Activated CD4-positive, alpha-beta T cell treated with anti-CD3 and anti-CD28 coated beads, Interleukin-10, Interleukin-2, amounts not matched to agents 100 ng/mL and 50 ng/mL, durations not matched to agents 16 hours and 8 hours (primary cell): ENCODE data around the gene PLEK.
"Not testable (repeated sequence)": the region's sequence is repeated elsewhere in the genome, so short reads cannot be mapped to it uniquely, and the experiment has no call there.

Source experiments
- DNase-seq: peaks from one replicate; pipeline ENCODE4 v3.0.0-alpha.2; 2020

PLEK gene, protein sequence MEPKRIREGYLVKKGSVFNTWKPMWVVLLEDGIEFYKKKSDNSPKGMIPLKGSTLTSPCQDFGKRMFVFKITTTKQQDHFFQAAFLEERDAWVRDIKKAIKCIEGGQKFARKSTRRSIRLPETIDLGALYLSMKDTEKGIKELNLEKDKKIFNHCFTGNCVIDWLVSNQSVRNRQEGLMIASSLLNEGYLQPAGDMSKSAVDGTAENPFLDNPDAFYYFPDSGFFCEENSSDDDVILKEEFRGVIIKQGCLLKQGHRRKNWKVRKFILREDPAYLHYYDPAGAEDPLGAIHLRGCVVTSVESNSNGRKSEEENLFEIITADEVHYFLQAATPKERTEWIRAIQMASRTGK

DNA sequence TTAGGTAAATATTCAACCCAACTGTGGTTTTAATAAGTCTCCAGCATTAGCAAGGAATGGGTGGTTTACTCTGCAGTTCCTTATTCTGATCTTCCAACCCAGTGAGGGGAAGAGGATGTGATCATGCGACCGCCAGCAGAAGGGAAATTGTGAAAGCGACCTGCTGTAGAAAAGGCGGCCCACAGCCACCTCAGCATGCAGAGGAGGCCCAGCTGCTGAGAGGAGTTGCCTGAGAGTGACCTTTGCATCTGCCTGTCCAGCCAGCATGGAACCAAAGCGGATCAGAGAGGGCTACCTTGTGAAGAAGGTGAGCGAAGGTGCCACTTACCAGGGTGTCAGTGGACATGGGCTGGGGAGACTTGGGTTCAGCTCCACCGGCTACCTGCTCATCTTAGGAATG, at the start of gene PLEK:
PLEK (plus strand) TSS at position 196 of the 400 bp plus-strand sequence; CDS start at position 266, 70 bp downstream.
- no peak for DNase-seq

DNA sequence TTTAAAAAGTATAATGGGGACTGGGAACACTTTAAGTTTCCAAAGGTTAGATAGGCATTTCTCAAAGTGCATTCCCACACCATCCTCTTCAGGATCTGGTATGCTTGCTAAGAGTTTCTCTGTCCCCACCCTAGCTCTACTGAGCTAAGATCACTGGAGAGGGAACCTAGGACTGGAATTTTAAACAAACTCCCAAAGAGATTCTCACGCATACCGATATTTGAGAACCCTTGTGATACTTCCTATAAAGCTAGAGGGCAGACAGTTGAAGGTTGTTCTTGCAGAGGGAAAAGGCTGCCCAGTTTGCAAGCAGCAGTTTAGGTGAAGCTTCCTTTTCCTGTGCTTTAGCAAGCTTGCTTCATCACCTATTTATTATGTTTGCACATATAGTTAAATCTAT, 49.0 kb upstream of the PLEK start:
- DNase-seq, result no peak

DNA sequence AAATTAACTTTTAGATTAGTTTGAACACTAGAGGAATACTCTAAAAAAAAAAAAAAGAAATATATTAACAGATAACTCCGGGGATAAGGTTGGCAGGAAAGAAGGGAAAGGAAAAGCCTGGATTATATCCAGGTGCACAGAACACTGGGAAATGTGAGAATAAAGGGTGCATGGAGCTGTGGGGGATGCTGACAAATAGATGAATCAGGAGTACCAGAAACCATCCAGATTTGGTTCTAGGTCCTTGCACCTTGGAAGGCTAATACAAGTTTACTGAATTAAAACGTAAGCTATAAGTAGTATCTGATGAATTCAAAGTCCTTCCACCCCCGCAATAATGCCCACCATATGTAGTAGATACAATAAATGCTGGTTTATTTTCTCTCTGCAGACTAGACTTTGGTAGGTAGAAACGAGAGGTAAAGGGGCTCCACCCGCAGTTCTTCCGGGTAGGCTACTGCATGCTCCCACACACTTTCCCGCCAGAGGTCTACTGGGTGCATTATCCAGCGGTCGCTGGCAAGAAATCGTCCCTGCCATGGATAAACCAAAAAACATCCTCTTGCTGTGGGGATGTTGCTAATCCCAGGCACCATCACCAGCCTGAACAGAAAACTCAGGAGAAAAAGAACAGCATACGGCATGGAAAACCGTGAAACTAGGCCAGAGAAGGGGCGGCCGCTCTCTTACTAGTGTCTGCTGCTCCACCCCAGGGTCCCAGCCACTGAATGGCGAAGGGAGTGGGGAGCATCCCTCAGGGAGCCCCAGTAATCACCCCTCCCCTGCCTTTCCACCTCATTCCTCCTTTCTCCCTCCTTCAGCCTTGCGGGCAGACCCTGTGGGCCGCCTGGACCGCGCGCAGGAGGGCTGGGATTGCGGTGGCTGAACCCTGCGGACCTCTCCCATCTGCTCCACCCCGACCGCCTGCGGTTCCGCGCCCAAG, 46.8 kb upstream of the PLEK start:
- DNase-seq, result no peak

DNA sequence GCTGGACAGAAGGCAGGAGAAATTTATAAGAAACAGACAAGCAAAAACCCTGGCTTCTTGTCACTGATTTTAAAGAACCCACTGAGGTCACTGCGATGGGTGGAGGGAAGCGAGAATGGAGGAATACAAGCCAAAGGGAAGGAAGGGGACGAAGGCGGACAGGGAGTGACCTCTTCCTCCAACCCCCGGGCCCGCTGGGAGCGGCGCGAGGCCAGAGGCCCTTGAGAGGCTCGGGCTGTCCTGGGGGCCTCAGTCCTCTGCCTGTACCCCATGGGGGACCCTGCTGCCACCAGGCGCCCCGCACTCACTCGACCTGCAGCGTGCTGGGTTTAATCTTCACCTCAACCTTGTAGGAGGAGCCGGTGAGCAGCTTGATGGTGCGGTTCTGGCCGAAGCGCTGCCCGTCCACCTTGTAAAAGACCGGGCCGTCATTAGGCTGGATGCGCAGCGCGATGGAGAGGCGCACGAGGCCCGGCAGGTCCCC, 46.1 kb upstream of the PLEK start:
- no peak for DNase-seq

DNA sequence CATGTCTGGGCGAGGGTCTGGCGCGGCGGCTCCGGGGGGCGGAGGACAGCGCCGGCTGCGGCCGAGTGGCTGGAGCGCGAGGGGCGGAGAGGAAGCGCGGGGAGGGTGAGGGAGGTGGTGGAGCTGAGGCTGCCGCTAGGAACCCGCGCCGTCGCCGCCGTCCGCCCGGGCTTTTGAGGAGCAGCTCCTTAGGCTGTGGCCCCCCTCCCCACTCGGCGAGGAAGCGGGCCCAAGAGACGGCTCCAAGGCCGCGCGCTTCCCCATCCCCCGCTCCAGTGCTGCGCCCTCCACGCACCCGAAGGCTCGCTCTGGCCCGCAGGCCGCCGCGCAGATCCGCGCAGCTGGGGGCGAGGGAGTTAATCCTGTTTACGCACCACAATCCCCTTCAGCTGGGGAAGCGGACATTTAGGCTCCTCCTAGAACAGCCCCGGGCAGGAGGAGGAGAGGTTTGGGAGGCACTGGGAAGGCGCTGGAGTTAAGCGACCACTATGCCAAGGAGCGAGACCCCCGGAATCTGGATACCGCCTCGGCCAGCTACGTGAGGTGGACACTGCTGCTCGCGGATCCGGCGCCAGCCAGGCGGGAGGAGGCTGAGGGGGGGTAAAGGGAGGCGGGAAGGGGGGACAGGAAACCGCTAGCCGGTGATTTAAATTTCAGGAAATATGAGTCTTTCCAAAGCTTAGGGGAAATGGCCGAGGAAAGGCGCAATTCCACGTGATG, 45.5 kb upstream of the PLEK start, which contains the start of gene CNRIP1:
CNRIP1 (minus strand) TSS at position 552 of the 720 bp plus-strand sequence; CDS start at position 3, 549 bp downstream.
- DNase-seq, result no peak

DNA sequence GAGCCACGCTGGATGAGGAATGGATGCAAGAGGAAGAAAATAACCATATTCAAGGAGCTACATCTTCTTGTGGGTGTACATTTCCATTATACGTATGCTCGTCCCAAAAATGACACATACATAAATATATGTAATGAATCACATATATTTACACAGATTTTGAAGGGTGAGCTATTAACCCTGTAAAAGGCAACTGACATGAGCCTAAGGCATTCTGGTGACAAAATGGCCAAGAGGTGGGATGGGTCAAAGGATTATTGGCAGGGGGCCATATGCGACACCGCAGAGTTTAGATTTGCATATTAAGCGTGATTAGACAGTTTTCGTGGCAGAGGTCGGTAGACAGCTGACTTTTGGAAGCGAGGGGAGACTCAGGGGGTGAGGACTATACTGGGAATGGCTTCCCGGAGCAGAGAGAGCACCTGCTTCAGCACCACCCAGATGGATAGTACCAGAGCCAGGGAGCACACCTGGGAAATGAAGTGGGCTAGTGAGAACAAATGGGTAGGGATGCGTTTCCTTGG, 44.9 kb upstream of the PLEK start:
- no peak for DNase-seq

DNA sequence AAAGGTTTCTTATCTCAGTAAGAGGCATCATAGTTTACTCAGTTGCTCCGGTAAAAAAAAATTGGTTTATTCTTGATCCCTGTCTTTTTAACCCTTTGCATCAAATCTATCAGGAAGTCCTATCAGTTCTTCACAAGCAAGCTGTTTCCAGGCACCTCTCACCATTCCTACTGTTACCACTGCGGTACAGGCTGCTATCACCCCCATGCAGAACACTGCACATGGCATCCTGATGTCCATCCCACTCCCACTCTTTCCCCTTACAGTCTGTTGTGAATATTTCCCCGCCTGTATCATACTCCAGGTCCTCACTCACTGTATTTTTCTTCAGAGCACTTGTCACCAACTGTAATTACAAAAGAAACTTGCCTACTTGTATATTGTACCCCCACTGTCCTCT, 40.0 kb upstream of the PLEK start:
- DNase-seq, result no peak

DNA sequence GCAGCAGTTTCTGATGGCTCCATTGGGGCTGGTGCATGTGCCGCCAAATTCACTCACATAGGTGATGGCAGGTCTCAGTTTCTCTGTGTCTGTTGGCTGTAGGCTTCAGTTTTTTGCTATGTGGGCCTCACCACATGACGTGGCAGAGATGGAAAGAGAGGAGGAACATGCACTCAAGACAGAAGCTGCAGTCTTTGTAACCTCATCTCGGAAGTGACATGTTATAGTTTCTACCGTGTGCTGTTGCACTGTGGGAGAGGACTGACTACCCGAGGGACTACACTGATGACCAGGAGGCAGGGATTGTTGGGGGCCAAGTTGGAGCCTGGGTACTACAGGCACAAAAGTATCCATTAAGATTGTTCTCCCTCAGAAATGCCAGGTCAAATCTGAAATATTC, 36.2 kb upstream of the PLEK start:
- DNase-seq, result no peak

DNA sequence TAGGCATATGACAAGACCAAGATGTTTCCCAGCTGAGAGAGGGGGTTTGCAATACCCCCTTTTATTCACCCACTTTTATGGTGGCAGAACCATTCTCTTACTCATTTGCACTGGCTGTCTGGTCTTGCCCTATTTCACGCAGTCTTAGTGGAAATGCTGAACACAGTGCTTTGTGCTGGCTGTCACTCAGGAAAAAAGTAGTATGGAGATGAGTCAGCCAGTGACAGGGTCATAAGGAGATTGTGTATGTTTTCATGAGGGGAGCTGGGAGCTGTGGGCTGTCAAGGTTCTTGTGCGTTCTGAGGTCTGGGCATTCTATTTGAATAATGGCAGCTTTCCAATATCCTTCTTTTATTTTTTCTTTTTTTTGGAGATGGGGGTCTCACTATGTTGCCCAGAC, 34.4 kb upstream of the PLEK start:
- DNase-seq, result peak; percentile 39

DNA sequence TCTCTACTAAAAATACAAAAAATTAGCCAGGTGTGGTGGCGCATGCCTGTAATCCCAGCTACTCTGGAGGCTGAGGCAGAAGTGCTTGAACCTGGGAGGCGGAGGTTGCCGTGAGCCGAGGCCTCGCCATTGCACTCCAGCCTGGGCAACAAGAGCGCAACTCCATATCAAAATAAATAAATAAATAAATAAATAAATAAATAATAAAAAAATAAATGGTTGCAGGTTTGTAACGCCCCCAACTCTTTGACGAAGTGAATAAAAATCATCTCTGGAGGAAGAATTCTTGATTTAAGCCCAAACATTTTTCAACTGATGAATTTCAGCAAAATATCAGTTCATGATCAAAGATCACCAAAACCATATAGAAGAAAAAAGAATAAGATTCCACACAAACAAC, 32.1 kb upstream of the PLEK start:
- DNase-seq, result no peak

DNA sequence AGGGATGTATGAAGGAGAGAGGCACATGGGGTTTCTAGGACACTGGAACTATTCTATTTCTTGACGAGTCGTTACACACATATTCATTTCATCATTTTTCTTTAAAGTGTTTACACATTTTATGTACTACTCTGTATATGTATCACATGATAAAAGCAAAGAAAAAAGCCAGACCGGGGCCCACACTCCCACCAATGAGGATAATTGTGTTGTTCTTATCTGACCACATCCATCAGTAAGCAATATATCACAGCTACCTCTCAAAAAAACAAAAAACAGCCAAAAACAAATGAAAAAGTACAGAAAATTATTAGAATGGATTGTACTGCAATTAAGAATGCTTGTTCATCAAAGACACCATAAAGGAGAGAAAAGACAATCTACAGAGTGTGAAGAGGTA, 31.2 kb upstream of the PLEK start:
- DNase-seq, result no peak

DNA sequence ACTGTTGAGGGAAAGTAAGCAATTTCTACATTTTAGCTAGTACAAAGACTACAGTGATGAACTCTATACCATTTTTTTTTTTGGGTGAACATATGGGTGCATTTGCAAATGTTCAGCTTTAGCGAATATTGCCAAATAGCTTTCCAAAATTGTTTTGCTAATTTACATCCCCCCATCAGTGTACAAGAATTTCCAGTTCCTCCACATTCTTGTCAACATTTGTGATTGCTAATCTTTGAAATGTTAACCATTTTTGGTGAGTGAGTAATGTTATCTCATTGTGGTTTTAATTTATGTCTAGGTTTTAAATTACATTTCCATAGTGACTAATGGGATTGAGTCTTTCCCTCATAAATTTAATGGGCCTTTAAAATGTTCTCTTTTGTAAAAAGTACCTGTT, 28.9 kb upstream of the PLEK start:
- no peak for DNase-seq

DNA sequence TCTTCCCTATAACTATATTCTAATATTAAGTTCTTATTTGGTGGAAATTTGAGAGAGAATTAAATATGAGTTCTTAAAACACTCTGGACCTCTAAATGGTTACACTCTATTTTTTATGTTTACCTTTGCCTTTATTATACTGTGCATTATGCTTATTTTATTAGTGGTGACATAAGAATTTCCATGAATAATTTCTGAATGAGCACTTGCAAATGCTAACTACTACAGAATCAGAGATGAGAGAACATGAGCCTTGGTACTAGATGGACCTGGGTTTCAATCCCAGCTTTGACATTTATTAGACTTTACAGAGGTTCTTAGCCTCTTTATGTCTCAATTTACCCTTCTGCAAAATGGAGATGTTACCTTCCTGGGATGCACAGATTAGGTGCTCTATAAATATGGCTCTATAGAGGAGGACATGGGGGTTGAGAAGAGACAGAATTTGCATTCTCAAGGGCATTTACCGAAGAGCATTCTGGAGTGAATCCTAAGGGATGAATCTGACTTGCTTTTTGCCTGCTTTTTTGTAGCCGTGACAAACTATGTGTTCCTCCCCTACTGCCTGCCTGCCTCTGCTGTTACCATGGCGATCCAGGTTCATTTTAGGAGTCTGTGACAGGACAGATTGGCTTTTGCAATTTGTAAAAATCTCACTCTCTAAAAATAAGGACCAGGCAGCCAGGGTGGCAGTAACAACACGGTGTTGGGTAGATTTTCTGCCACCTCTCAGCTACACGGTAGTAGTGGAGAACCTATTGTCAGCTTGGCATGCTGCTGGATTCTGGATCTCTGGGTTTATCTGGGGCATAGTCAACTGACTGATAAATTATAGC, 24.6 kb upstream of the PLEK start:
- DNase-seq, result no peak

DNA sequence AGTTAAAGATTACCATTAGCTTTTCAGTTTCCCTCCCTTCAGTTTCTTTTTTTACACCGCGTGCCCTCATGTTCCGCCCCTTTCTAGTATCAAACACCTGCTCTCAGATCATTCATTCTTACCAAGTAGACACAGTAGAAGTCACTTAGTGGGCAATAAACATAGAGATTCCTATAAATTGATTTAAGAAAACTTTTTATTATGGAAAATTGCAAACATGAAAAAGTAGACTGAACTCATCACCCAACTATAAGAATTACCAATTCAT, 24.1 kb upstream of the PLEK start:
- no peak for DNase-seq

DNA sequence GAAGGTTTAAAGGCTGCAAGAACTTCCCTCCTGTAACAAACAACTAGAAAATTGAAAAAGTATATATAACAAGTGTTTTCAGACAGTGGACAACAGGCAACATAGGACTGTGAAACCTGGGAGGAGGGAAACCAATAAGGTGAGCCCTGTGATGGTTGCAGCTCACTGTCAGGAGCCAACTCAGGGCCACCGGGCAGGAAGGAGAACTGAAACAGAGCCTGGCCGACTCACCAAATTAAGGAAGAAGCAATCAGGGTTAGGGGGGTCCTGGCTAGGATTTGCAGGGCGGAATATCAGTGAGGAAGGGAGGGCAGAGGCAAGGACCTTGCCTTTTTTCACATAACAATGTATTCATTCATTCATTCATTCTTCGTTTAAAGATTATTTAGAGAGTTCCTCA, 23.5 kb upstream of the PLEK start:
- DNase-seq, result no peak

DNA sequence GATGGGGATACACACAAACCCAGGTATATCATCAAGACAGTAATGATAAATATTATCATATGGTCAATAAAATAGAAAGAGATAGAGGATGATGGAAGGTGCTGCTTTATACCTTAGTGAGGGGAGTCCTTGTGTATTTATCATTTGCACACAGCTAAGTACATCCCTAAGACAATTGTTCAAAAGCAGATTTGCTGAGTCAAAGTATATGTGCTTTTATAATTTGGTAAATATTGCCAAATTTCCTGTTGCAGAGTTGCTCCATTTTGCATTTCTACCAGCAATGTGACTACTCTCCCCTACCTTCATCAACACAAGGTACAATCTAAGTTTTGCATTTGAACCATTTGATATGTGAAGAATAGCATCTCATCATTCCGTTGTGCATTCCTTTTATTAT, 22.6 kb upstream of the PLEK start:
- DNase-seq, result no peak

DNA sequence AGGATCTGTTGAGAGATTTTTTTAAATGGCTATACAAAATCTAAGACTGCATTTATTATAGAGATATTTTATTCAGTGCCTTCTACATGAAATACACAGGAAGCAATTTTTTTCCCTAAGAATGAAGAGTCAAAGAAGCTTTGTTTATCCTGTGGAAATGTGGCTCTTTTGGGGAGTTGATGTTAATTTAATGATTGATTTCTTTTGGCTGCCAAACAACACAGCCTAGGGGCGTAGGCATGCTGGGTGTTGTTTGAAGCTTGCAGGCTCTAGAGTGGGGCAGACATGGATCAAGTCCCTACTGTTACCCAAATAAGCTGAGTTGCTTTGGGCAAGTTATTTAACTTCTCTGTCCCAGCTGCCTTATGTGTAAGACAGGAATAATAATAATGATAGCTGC, 21.1 kb upstream of the PLEK start:
- DNase-seq, result no peak

DNA sequence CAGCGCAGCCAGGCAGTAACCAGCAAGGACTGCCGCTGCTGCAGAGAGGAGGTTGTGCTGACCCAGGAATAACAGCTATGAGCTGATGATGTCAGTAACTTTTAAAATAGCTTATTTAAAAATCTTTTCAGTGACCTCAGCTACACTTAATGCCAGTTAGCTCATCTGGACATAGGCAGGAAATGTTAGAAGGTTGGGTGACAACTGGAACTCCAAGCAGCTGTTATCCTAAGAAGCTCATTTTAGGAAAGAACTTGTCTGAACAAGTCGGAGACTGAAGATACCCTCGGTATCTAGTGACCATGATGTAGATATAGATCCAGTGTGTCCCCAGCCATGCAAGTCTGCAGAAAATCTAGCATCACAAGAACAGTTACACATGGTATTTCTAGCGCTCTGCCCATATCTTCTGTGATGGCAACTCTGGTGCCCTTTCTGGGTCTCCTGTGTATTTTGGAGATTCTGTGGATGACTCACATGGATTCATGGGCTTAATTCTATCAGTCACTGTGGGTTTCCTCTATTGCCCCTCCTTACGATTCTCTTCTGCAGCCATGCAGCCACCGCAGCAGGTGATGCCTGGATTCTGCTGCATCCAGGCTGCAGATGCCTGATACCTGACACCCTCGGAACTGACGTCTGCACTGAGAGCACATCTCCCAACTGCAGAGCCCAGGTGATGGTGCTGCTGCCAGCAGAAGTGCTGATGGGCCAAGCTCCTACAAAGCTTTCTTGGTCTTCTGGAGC, 19.8 kb upstream of the PLEK start:
- DNase-seq, result no peak

DNA sequence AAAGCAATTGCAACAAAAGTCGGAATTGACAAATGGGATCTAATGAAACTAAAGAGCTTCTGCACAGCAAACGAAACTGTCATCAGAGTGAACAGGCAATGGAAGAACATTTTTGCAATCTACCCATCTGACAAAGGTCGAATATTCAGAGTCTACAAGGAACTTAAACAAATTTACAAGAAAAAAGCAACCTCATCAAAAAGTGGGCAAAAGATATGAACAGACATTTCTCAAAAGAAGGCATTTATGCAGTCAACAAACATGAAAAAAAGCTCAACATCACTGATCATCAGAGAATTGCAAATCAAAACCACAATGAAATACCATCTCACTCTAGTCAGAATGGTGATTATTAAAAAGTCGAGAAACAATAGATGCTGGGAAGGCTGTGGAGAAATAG, 16.0 kb upstream of the PLEK start:
- not testable (repeated sequence) for DNase-seq

DNA sequence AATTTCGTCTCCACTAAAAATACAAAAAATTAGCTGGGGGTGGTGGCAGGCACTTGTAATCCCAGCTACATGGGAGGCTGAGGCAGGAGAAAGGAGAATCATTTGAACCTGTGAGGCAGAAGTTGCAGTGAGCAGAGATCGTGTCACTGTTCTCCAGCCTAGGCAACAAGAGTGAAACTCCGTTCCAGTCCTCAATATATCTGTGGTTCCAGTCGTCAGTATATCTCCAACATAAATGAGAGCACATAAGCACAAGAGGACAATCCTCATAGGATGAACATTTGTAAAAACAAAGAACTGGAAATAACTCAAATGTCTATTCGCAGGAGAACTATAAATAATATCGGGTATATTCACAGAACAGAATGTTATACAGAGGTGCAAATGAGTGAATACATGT, 13.1 kb upstream of the PLEK start:
- no peak for DNase-seq

DNA sequence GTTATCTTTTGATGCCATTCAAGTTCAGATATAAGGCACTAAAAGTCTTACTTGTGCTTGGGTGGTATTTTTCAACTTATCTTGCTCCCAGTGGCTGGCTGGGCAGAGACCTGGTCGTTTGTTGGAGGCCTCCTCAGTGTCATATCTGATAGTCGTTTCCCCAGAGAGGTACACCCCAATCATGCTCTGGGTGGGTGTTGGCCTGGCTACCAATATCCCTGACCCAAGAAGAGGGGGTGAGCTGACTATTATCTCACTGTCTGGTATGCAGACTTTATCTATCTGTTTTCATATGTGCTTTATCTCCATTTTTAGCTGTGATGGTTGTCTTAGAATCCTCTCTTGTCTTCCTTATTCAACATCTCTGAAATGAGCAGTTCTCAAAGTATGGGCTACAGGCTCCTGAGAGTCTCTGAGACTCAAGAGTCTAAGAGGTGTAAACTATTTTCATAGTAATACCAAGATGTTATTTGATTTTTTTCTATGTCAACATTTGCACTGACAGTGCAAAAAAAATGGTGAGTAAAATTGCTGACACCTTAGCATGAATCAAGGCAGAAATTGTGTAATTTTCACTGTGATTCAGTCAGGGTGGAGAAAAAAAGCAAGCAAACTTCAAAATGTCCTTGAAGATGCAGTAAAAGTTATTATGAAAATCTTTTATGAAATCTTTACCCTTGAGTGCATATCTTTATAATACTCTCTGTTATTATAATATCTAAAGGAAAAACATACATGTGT, 12.3 kb upstream of the PLEK start:
- DNase-seq, result no peak
